GM18858 (cell line): ENCODE measurements around the gene ADAM22.

Experiments
- ATAC-seq: cut with Tn5 transposase; IDR thresholded peaks from one replicate; pipeline ENCODE4 v1.9.1; 2021; ENCODE audit not compliant: unreplicated experiment

ADAM22 gene

DNA sequence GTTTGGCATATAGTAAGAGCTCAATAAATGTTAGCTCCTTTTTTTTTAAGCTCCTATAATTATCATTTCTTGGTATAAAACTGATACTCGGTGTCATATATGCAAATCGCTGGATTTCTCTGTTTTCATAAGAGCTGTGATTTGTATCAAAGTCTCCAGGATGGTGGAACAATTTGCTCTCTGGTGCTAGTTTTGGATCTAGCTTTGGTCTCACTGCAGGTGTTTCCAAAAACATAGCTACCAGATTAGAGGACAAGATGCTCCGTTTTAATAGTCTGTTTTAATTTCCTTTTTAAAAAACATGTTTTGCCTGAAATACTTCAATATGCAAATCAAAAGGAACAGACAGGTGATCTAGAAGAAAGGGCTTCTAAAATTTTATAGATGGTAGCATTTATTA is 25.3 kb downstream of the ADAM22 start:
- ATAC-seq: no peak

DNA sequence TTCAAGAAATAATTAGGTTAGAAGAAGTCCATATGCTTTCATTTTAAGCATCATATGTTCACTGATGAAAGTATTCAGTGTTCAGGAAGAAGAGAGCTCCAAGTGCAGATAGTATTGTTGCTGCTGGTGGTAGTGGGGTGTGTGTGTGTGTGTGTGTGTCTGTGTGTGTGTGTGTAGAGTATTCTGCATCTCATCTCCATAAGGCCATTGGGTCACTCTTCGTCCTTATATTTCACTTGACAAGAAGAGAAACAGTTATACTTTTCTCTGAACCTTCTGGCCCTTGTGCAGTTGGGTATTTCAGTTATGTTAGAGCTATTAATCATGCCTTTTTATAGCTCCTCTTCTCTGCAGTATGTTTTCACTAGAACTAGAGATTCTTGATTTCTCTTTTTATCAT is 26.2 kb downstream of the ADAM22 start:
- ATAC-seq: no peak

DNA sequence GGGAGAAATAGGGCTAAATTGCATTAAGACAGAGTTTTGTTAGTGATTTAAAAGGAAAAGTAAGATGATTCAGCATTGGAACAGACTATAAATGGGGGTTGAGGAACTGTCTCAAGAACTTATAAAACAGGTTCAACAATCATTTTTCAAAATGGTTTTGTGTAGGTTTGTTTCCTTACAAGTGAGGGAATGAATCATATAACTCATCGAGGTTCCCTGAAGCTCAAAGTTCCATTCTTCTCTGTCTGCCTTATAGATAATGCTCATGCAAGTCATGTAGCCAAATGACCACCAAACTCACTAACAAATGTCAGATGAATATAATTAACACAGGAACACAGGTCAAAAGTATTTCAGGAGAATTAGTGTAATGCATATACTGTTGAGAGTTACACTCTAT is 27.7 kb downstream of the ADAM22 start:
- no peak for ATAC-seq

DNA sequence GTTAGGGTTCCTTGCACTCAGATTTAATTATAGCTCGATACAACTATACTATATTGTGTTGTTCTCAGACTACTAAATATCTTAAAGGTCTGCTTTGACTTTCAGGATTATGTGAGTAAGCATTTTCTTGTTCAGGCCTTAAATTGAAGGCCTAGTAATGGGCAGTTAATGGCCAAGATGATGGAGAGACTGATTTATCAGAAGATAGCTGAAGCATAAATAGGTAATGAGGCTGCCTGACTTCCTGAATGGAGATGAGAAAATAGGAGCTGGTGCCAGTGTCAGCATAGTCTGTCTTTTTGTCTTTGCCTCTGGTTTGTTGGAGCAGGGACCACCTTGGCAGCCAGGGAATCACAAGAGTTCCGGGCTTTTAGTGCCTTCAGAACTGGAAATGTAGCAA is 32.2 kb downstream of the ADAM22 start:
- no peak for ATAC-seq

DNA sequence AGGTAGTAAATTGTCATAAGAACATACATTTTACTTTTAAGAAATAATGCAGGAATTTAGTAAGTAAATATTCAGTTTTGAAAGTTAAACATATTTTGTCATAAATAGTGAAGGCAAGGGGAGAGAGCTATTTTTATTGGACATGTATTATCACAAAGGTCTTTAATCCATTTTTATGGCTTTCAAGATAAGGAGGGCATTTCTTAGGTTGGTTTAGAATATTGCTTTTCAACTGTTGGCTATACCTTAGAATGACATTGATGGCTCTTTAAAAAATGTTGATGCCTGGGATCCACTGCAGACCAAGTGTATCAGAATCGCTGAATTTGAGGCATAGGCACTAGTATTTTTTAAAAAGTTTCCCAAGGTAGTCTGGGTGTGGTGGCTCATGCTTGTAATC is 34.0 kb downstream of the ADAM22 start:
- no peak for ATAC-seq

DNA sequence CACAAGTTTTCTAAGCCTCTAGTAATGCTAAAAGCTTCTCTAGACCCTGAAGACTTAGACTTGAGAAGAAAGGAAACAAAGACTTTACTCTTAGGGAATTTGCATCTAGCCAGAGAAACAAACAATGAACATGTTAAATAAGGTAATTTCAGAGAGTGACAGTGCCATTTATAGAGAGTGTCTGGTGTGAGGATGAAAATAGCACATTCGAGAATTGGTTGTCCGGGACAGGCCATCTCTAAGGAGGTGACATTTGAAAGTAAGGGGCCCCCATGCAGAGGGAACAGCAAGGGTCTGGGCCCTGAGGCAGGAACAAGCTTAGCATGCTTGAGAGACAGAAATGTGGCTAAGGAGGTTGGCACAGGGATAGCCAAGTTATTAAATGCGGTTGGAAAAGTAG is 48.1 kb downstream of the ADAM22 start:
- ATAC-seq: no peak

DNA sequence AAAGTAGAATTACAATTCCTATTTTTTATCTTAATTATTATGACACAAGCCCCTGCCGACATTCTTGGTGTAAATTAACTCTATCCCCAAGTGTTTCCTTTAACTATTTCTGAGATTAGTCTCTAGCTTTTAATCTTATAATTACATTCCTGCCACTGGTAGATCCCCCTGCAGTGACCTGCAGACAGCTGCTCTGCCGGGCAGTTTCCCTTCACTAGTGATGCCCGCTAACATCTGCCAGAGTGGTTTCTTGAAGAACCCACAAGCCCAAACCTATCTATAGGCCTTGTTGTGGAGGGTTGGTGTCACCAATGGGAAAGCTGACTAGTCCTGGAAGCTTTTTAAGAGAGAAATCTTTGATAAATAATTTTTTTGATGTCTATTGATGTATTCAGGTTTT is 50.0 kb downstream of the ADAM22 start:
- no peak for ATAC-seq

DNA sequence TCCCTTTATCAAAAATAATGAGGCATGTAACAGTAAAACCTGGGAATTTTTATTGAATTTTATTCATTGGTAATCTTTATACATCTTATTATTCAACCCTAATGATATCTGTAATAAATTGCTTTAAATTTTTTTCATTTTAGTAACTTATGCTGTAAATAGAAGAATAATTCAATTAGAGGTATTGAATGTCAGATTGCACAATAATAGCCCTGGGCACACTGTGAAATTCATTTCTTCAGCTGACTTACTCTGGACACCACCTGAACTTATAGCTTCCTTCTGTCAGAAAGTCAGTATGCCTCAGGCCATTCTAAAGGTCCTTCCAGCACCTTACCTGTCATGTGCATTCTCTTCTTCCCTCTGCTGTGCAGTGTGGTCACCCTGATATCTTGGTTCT is 59.2 kb downstream of the ADAM22 start:
- ATAC-seq: no peak

DNA sequence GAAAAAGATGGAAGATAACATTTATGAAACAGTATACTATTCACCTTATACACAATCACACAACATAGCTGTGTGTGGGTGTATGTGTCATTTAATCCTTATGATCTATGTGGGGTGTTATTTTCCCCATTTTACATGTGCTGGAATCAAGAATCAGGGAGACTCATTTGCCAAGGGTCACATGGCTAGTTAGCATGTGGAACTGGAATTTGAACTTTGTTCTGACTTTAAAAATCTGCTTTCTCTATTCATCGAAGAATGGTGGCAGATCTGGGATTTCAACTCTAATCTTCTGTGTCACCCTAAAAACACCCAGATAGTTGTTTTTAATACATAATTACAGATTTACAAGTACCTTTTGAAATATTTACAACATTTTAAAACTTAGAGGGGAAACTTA is 65.2 kb downstream of the ADAM22 start:
- no peak for ATAC-seq

DNA sequence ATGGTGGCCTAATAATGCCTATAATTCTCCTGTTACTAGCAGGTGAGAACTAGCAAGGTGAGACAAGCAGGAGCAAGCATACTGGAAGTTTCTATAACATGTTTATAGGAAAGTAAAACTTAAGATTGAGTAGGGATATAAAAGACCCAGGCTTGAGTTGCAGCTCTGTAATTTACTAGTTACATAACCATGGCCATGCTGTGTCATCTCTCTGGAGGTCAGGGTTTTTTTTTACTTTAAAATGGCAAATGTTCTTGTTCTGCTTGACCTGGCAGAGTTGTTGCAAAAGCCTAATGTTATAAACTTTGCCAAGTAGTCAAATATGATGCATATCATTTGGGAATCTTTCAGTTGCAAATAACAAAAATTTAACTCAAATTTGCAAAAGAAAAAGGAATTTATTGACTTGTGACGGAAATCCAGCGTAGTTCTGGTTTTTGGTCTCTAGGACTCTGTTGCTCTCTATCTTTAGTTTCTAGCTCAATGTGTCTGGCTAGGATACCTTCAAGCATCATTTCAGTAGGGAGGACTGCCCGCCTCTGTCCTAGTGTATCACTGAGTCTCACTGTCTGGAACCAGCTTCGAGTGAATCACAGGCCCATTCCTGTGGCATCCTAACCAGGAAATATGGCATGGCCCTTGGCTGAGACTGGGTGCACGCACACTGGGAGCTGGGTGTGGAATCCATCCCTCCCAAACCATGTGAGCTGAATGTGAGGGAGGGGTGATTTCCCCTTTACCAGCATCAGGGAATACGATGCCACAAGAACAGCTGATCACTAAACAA is 67.9 kb downstream of the ADAM22 start:
- no peak for ATAC-seq

DNA sequence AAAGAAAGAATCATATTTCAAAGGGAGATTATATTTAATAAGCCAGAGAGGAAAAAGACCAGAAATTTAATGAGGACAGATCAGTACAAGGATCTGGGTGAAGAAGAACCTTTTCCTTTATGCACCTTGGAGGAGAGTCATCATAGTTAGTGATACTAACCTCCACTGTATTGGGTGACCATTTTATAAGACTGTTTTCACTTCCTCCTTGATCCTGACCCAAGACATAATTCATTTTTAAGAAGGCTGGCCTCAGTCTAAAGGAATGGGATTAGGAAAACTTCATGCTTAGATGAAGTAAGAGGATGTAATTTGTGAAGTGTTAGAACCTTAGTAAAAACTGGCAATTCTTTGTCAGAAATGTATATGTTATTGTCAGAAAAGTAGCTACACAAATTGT is 68.6 kb downstream of the ADAM22 start:
- ATAC-seq: no peak

DNA sequence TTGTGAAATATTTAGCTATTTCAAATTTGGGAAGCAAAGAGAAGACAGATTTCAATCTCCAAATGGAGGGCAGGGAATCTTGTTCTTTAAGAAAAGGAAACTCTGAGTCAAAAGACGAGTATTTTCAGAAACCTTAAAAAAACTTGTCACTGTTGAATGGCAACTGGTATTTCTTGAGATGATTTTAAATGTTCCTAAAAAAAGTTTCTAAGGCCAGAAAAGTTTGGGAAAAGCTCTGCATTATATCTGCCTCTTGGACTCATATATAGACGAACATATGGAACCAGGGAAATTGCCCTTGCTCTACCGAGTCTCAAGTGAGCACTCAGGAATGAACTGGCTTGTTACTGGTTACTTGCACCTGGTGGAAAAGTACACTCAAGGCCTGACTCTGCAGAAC is 69.5 kb downstream of the ADAM22 start:
- ATAC-seq: no peak

DNA sequence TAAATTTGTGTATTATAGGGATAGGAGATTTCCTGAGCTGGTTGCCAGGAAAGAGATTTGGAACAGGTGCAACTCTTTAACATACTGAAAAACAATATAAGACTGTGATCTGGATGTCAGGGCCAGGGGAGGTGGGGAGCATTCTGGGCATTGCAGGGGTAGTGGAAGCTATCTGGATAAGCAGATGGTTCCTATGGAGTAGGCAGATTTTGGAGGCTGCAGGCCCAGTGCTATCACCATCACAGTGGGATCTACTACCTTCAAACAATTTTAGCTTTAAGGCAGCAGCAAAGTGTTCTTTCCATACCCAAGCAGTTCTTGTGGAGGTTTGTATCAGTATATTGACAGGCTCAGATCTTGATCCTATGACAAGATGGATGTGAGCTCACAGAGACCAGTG is 71.1 kb downstream of the ADAM22 start:
- ATAC-seq: no peak

DNA sequence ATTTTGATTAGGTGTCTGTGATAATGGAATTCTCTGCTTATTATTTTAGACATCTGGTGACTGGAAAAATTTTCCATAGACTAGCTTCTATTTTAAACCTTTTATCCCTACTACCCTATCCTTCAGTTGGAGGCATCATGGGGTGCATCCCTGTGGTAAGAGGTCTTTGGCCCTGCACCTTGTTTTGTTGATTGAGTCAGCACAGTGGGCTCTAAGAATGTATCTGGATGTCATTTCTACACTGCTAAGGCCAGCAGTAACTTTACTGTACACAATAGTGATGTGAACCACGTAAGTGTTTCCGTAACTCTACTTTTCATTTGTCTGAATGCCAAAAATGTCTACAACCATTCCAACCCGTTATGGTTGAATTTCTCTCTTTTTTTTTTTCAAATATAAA is 75.6 kb downstream of the ADAM22 start:
- no peak for ATAC-seq

DNA sequence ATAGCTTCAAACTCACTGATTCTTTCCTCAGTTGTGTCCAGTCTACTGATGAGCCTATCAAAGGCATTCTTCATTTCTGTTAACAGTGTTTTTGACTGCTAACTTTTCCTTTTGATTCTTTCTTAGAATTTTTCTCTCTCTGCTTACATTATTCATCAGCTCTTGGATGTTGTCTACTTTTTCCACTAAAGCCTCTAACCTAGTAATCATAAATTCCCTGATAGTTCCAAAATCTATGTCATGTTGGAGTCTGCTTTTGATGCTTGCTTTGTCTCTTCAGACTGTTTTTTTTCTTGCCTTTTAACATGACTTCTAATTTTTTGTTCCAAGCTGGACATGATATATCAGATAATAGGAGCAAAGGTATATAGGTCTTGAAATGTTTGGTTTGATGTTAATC is 78.0 kb downstream of the ADAM22 start:
- ATAC-seq: no peak

DNA sequence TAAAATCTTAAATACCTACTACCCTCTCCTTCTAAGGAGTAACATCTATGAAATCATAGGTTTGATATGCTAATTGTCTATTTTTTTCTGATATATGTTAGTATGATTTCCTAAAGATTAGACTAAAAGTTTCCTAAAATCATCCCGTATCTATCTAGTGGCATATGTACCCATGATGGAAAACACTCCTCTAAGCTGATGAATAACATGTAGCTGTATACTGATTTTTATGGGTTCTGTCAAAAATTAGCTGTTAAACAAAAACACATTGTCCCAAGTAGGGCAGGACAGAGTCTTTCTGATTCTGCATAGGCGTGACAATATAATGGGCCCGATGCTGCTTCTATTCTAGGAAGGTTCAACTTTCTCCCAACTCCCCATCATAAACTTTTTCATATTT is 79.9 kb downstream of the ADAM22 start:
- ATAC-seq: no peak

DNA sequence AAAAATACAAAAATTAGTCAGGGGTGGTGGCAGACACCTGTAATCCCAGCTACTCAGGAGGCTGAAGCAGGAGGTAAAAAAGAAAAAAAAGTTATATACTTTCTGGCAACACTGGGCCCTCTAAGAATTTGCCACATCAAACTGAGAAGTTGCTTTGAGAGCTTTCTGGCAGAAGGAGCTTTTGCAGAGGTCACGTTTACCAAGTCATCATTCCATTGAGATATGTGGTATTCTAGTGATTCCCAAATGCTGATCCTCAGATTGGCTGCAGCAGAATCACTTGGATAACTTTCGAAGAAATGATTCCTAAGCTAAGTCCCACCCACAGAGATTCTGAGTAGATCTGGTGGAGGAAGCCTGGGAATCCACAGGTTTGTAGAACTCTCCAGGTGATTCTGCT is 80.5 kb downstream of the ADAM22 start:
- no peak for ATAC-seq

DNA sequence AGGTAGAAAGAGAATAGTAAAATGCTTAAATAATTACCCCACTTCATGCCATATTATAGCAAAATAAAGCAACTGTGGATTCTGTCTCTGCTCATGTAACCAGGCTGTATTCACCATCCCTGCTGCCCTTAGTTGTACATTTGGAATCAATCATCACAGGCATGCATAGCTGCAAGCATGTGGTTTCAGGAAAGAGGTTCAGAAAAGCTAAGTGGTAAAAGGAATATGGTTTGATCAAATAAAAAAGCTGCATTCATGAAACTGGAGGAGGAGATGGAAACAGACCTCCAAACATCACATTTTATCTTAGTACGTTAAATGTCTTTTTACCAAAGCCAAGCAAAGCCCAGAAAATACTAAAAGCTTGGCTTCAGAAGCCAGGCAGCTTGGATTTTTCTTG is 81.3 kb downstream of the ADAM22 start:
- no peak for ATAC-seq

DNA sequence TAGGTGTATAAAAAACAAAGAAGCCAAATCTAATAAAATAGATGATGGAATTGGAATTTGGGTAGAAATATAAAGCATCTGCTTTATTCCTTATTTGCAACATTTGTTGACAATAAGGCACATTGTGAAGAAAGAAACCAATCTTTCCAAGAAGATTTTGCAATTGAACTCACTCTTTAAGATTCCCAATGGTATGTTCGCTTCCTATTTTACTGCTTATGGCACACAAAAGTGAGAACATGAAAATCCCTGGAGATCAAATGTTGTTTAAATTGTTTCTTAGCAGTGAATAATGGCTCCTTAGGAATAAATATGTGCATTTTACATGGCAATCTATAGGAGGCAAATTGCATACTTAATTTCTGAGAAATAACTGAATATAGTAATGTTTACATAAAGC is 84.5 kb downstream of the ADAM22 start:
- no peak for ATAC-seq

DNA sequence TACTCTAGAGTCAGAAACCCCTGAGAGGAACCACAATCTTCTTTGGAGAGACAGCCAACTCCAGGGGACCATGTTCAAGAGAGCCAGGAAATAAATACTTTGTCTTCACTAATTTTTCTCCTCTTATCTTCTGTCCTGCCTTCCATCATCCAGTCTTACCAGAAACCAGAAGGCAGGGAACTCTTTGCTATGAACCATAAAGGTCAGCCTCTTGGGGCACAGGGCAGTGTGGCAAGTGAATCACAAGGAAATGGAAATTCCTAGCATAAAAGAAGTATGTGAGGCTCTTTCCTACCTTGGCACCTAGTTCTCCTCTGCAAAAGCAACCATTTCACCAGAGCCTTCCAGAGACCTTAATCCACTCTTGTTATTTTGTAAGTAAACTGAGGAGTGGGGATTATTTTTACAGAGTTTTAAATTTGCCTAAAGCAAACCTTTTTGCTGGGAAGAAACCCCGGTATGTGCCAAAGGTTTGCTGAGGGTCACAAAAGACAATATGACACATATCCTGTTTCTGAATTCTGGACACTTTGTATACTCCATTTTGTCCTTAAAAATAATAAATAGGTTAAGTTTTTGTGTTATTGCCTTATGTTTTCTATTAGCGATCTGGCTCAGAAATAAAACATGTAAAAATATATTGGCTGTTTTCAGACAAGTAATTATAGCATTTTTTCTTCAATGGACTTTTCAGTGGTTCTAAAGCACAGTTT is 87.1 kb downstream of the ADAM22 start:
- no peak for ATAC-seq

DNA sequence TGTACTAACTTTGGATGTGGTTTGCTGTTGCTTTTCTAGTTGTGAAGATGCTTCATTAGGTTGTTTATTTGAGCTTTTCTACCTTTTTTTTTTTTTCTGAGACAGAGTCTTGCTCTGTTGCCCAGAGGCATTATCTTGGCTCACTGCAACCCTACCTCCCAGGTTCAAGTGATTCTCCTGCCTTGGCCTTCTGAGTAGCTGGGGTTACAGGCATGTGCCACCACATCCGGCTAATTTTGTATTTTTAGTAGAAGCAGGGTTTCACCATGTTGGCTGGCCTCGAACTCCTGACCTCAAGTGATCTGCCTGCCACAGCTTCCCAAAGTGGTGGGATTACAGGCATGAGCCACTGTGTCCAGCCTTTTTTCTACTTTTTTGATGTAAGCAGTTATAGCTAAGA is 93.7 kb downstream of the ADAM22 start:
- ATAC-seq: no peak

DNA sequence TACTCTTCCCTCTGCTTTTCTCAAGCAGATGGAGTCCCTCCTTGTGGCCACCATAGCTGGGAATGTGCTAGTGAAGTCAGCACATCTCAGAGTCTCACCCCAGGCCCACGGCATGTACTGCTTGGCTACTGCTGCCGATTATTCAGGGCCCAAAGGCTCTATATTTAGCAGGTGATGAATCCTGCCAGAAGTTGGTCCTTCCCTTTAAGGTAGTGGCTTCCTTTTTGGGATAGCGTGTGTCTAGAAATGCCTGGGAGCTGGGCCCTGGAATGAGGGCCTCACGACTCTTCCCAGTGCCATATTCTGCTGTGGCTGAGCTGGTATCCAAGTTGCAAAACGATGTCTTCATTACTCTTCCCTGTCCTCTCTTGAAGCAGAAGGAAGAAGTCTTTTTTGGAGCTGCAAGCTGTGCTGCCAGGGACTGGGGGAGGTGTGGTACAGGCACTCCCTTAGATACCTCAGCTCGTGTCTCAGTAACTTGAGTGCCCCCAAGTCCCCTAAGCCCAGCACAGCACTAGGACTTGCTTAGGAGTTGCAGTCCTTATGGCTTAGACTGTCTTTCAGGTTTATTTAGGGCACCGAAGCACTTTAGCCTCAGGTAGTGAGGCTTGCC is 100.1 kb downstream of the ADAM22 start:
- ATAC-seq: no peak
